DOHH2 (cell line): ENCODE results near the gene TMEM72.

Experiments used
- CTCF ChIP-seq: fragments of 200-600 bp; sonication (generic); IDR thresholded peaks from one replicate; pipeline ENCODE4 v1.5.1; 2014; ENCODE audit warnings: antibody characterized with exemption, mild to moderate bottlenecking, low read depth, low read length; ENCODE audit not compliant: poor library complexity, severe bottlenecking
- EZH2phosphoT487 ChIP-seq: fragments of 200-600 bp; sonication (generic); IDR thresholded peaks from 2 replicates; pipeline ENCODE4 v1.6.1; 2017; ENCODE audit warnings: borderline replicate concordance, mild to moderate bottlenecking, antibody characterized with exemption, low read length, moderate library complexity, mixed read lengths

- TF ChIP-seq CTCF: no peak
- TF ChIP-seq EZH2phosphoT487: no peak
These were observed 71.4 kb downstream of the TMEM72 start for GRCh38 chr10:44982496-44982895.
